ENCODE measurements around the gene CHST8.
"Not testable (repeated sequence)": the region's sequence is repeated elsewhere in the genome, so short reads cannot be mapped to it uniquely, and the experiment has no call there.

CHST8 gene, protein sequence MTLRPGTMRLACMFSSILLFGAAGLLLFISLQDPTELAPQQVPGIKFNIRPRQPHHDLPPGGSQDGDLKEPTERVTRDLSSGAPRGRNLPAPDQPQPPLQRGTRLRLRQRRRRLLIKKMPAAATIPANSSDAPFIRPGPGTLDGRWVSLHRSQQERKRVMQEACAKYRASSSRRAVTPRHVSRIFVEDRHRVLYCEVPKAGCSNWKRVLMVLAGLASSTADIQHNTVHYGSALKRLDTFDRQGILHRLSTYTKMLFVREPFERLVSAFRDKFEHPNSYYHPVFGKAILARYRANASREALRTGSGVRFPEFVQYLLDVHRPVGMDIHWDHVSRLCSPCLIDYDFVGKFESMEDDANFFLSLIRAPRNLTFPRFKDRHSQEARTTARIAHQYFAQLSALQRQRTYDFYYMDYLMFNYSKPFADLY

GRCh38 chr19:33621811-33622504 is at the start of gene CHST8:
CHST8 (plus strand) TSS chr19:33621953; CDS start chr19:33689262, 67,309 bp downstream.
- no peak for DNase-seq (ENCODE audit: low read depth, low spot score)

DNA sequence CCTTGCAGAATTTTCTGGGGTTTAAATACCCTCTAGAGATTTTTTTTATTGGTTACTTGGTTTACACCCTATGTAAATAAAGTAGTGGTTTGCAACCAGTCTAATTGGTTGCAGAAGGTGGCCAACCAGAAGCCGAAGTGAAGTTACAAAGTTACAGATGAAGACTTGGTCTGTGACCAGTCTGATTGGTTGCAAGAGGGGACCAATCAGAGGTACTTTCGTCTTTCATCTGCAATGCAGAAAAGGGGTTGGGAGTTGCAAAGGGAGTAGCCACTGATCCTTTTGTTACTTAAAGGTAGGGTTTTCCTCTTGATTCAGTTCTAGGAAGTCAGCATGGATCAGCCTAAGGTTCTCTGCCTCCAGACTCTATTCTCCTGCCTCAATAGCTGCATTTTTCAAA is 48.8 kb upstream of the CHST8 start:
- DNase-seq (ENCODE audit: low read depth, low spot score), result no peak

DNA sequence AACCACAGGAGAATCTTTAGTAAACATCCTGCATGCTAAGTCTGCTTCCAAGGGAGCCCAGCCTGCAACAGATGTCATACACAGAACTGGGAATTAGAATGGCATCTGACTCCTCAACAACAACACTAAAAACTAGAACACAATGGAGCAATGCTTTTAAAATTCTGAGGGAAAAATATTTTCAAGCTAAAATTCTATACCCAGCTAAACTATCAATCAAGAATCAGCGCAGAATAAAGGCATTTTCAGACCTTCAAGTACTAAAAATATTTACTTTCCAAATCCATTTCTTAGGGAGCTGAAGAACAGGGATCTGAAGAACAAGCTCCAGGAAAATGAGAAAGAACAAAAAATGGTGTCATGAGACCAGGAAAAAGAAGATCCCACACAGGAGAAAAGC is 46.9 kb upstream of the CHST8 start:
- no peak for DNase-seq (ENCODE audit: low read depth, low spot score)

DNA sequence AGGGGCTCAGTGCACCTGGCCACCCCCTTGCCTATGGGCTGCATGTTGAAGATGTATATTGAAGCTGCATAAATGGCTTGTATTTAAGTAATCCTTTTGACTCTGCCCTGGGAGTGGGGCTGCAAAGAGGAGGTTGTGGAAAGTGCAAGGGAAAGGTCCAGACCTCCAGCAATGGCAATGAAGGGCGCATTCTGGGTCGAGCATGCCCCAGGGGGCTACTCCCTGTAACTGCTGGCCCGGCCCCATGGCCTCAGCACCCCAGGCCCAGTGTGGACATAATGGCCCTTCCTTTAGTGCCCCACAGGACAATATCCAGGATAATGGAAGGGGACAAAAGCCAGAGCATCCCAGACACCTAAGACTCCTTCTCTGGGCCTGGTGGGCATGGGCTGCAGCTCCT is 43.1 kb upstream of the CHST8 start:
- DNase-seq (ENCODE audit: low read depth, low spot score), result no peak

DNA sequence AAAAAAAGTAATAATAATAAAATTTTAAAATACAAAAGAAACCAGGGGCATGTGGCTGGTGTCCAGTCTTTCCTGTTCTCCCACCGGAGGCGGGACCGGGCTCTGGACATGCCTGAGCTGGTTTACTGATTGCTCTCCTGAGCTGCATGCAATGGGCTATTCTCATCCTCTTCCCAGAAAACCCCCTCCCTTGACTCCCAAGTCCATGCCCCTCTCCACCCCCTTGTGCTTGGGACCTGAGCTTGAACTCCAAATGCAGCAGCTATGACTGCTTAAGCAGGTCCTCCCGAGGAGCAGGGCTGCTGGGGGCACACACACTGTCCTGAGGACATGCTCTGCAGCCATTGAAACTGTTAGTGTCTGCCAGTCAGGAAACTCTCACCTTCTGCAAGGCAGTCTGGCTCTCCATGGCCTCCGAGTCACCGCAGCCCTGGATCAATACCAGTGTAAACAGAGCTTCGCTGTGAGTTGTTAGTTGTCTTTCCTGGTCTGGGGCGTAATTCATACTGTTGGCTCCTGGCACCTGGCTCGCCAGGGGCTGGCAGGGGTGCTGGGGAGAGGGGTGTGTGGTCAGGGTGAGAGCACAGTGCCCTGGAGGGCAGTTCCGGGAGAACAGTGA is 41.6 kb upstream of the CHST8 start:
- no peak for DNase-seq (ENCODE audit: low read depth, low spot score)

DNA sequence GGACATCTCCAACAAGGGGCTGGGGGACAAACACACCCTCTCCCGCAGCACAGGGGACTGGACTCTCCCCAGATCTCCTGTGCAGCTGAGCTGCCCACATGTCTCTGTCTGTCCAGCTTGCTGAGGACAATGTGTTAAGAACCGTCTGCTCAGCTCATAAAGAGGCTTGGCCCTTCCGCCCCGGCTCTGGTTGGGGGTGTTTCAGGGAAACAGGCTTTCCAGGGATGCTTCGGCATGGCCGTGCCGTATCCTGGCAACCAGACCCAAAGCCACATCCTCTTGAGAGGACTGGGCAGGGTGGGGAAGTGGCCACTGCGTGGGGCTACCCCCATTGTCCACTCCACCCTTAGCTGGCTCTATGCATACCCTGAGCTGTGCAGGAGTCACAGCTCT is 41.1 kb upstream of the CHST8 start:
- no peak for DNase-seq (ENCODE audit: low read depth, low spot score)

GRCh38 chr19:33582914-33583313 is 38.8 kb upstream of the CHST8 start:
- no peak for DNase-seq (ENCODE audit: low read depth, low spot score)

DNA sequence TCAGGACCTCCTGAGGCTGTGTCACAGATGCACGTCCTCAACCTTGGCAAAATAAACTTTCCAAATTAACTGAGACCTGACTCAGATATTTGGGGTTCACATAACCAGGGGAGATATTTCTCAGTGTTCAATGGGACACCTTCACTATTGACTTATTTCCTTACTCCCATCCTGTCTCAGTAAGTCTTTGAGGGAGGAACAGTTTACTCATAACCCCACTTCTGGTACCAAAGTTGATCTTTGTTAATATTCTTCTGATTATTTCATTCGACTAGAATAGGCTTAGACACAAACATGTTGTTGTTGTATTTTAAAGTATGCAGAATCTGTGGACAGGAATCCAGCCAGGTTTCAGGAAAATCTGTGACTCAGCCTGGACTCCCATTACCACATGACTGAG is 34.6 kb upstream of the CHST8 start:
- DNase-seq (ENCODE audit: low read depth, low spot score), result no peak

DNA sequence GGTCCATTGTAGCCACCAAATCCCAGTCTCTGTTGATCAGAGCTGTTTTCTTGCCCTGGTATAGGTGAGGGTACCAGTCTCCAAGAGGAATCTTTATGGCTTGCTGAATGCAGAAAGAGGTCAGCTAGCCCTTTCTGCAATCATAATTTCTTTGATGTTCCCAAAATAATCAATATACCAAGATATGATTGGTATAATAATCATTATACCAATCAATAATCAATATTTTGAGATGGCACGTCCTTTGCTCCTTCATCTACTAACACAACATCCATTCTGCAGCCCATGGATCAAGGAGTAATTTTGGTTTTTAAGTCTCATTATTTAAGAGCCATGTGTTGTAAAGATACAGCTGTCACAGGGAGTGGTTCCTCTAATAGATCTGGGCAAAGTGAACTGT is 31.5 kb upstream of the CHST8 start:
- DNase-seq (ENCODE audit: low read depth, low spot score), result no peak

- DNase-seq (ENCODE audit: low read depth, low spot score), result no peak
These were observed 26.0 kb upstream of the CHST8 start for GRCh38 chr19:33595783-33596182.

DNA sequence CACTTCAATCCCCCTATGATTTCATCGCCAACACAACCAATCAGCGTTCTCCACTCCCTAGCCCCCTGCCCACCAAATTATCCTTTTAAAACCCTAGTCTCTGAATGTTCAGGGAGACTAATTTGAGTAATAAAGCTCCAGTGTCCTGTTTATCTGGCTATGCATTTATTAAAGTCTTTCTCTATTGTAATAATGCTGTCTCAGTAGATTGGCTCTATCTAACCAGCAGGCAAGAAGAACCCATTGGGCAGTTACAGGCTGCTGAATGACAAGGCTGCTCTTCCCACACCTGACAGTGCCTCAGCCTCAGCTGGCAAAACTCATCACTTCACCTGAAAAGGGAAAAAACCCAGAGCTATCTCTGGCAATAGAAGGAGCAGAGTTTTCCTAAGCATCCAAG is 20.2 kb upstream of the CHST8 start:
- DNase-seq (ENCODE audit: low read depth, low spot score), result no peak

DNA sequence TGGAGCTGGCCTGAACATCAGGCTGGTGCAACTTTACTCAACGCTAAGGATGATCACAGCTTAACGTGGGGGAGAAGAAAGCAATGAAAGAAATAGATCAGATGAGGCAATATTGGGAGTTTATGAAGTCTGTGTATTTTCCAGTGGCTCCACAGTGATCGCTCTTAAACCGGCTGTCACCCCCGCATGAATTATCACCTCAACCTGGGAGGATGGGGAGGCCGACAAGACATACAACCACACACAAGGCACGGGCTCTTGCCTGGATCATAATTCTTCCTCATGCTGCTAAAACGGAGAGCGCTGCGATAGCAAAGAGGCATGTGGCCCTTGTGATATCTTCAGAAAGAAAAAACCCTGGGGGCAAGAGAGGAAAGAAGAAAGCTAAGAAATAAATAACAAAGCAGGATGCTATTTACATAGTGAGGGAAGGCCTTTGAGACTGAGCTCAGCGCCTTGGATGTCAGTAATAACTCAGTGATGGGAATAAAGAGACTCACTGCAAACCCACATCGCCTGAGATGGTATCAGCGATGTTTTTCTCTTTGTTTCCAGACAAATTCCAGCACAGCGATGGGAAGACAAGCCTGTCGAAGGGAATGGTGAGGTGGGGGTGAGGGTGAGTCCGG is 19.1 kb upstream of the CHST8 start:
- DNase-seq (ENCODE audit: low read depth, low spot score), result no peak

DNA sequence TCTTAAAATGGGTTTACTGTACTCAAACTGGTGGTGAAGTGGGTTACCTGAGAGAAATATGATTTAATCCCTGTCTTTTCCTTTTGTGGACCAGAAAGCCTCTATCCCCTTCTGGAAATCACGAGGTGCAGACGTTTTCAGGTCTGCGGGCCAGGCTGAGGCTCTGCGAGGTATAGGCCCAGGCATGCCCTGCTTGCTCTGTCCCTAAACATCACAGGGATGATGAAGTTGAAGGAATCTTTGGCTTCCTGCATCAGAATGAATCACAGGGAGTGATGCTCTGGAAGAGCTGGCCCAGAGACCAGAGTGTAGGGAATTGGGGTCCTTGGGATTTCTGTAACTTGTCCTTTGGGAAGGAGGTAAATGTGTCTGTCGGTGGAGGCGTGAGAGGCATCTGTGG is 18.4 kb upstream of the CHST8 start:
- DNase-seq (ENCODE audit: low read depth, low spot score), result no peak

GRCh38 chr19:33604651-33605050 is 17.1 kb upstream of the CHST8 start:
- no peak for DNase-seq (ENCODE audit: low read depth, low spot score)

DNA sequence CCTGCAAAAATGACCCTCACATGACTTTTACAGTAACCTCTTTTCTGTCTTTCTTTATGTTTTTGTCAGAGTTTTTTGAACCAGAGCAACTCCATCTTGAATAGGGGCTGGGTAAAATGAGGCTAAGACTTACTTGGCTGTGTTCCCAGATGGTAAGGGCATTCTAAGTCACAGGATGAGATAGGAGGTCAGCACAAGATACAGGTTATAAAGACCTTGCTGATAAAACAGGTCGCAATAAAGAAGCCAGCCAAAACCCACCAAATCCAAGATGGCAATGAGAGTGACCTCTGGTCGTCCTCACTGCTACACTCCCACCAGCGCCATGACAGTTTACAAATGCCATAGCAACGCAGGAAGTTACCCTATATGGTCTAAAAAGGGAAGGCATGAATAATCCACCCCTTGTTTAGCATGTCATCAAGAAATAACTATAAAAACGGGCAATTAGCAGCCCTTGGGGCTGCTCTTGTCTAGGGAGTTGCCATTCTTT is 15.9 kb upstream of the CHST8 start:
- DNase-seq (ENCODE audit: low read depth, low spot score), result not testable (repeated sequence)

DNA sequence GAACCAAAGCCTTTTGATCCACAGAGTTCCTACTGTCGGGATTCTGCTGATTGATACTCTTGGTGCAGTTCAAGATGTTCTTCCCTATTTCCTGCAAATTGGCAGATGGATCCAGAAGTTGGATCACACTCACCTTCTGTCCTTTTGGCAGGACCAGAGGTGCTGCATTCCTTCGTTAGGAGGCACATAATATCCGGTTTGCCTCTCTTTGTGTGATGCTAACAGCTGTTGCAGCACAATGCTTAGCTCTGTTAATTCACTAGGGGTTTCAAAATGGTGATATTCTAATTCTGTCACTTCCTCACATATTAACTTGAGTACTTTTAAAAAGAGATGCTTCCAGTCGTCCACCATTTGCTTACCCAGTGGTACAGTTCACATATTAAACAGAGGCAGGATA is 15.2 kb upstream of the CHST8 start:
- no peak for DNase-seq (ENCODE audit: low read depth, low spot score)

GRCh38 chr19:33609353-33609752 is 12.4 kb upstream of the CHST8 start:
- no peak for DNase-seq (ENCODE audit: low read depth, low spot score)

GRCh38 chr19:33610588-33610987 is 11.2 kb upstream of the CHST8 start:
- no peak for DNase-seq (ENCODE audit: low read depth, low spot score)

GRCh38 chr19:33612928-33613619 is 8.7 kb upstream of the CHST8 start:
- no peak for DNase-seq (ENCODE audit: low read depth, low spot score)

DNA sequence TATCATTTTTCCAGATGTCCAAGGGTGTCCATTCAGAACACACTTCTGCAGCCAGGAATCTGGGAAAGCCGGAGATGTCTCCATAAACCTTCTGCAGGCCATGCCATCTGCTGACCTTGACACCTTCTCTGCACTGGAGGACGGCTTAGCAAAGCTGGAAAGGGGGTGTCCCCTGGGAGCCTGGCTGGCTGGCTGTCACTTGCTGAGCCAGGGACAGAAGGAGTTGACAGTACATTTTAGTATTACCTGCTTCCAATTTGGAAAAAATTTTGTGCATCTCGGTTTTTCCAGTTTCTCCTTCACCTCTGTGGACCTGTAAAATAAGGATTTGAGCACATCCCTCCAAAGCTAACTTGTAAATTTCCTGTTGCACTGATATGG is 8.1 kb upstream of the CHST8 start:
- no peak for DNase-seq (ENCODE audit: low read depth, low spot score)

DNA sequence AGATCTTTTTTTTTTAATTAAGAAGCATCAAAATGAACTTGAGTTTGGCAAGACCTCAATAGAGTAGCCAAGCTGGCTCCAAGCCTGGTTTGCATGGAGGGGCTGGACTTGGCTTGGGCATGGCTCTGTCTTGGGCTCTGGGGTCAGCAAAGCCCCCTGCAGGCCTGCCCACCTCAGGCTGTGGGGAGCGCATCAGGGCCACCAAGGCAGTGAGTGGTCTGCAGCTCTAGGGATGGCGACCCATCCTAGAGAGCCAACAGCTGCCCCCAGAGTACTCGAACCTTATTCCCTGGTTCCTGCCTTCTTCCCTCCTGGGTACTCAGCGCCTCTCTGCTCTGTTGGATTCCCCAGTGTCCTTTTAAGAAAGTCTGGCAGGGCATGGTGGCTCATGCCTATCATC is 5.4 kb upstream of the CHST8 start:
- no peak for DNase-seq (ENCODE audit: low read depth, low spot score)

DNA sequence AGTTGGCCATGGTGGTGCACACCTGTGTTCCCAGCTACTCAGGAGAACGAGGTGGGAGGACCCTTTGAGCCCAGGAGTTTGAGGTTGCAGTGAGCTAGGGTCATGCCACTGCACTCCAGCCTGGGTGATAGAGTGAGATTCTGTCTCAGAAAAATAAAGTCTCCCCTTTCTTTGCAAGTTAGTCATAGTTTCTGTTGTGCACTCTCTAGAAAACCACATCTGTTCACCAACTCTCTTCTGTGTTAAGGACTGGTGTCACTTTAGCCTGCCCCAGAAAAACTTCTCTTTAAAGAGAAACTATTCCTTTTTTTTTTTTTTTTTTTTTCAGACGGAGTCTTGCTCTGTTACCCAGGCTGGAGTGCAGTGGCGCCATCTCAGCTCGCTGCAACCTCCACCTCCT is 4.9 kb upstream of the CHST8 start:
- no peak for DNase-seq (ENCODE audit: low read depth, low spot score)
